ENCODE data around the gene TUBB6.

Gene TUBB6

GRCh38 chr18:12321333-12321732 lies 13.3 kb downstream of the TUBB6 start:
- no peak for TF ChIP-seq CTCF (IDR thresholded peaks at IDR 0.05)

- no peak for TF ChIP-seq CTCF (IDR thresholded peaks at IDR 0.05)
Measured at GRCh38 chr18:12324991-12325725, 17.1 kb downstream of the TUBB6 start.

- TF ChIP-seq CTCF (IDR thresholded peaks at IDR 0.05) = no peak
Measured at GRCh38 chr18:12325726-12326245, 17.7 kb downstream of the TUBB6 start.

- no peak for TF ChIP-seq CTCF (IDR thresholded peaks at IDR 0.05)
Measured at GRCh38 chr18:12326711-12327460, 18.8 kb downstream of the TUBB6 start.

GRCh38 chr18:12327510-12328178 lies 19.6 kb downstream of the TUBB6 start:
- TF ChIP-seq CTCF (IDR thresholded peaks at IDR 0.05) = peak; percentile 97

GRCh38 chr18:12328179-12328823 lies 20.3 kb downstream of the TUBB6 start:
- peak; percentile 48 for TF ChIP-seq CTCF (IDR thresholded peaks at IDR 0.05)

GRCh38 chr18:12329125-12329698 lies 21.2 kb downstream of the TUBB6 start:
- TF ChIP-seq CTCF (IDR thresholded peaks at IDR 0.05) = no peak
